Measurements from ENCODE around the gene SLC7A4.
A peak's percentile ranks its signal among the peaks of the same experiment; 100 is the strongest.
"Not testable (repeated sequence)": the region's sequence is repeated elsewhere in the genome, so short reads cannot be mapped to it uniquely, and the experiment has no call there.

Gene SLC7A4

GRCh38 chr22:21042978-21043859 lies 10.9 kb upstream of the SLC7A4 start:
- DNase-seq: no peak

DNA sequence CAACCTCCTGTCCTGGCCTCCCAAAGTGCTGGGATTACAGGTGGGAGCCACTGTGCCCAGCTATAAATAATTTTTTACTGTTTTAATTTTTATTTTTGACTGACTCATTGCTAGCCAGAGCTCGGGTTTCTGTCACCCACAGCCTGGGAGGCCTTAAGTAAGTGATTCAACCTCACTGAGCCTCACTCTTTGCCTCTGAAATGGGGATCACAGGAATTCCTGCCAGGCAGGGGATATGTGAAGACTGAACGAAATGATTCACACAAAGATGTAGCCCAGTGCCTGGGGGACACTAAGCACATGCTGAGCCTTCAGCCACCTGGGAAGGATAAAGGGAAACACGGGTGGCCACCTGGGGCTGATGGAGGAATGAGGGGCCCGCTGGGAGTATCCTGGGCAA lies 9.6 kb upstream of the SLC7A4 start:
- DNase-seq: no peak

DNA sequence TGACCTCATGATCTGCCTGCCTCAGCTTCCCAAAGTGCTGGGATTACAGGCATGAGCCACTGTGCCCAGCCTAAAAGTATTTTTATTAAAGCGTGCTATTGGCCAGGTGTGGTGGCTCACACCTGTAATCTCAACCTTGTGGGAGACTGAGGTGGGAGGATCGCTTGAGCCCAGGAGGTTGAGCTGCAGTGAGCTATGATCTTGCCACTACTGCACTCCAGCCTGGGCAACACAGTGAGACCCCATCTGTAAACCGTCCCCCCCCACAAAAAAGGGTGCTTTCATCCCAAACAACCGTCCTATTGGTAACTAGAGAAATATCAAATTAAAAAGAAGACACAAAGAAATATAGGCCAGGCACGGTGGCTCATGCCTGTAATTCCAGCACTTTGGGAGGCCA lies 6.8 kb upstream of the SLC7A4 start:
- not testable (repeated sequence) for DNase-seq

- DNase-seq: no peak
Measured at GRCh38 chr22:21038405-21038804, 6.0 kb upstream of the SLC7A4 start.

- DNase-seq: no peak
Measured at GRCh38 chr22:21034989-21035388, 2.6 kb upstream of the SLC7A4 start.

DNA sequence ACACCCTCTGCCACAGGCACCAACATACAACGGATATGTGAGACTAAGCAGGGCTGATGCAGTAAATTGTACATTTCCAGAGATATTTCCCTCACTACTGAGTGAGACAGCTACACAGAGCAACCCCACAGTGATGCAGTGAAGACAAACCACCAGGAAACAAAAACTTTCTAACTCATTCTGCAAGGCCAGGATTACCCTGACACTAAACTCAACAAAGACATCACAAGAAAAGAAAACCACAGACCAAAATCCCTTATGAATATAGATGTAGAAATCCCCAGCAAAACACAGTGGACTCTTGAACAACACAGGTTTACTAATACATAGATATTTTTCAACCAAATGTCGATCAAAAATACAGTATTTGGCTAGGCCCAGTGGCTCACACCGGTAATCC lies 1.5 kb upstream of the SLC7A4 start:
- DNase-seq: no peak

GRCh38 chr22:21032868-21033688 lies 717 bp upstream of the SLC7A4 start:
- DNase-seq: peak in 1 of 2 experiments; percentile 29

- DNase-seq: no peak
Measured at GRCh38 chr22:21031545-21032036, 770 bp downstream of the SLC7A4 start.

DNA sequence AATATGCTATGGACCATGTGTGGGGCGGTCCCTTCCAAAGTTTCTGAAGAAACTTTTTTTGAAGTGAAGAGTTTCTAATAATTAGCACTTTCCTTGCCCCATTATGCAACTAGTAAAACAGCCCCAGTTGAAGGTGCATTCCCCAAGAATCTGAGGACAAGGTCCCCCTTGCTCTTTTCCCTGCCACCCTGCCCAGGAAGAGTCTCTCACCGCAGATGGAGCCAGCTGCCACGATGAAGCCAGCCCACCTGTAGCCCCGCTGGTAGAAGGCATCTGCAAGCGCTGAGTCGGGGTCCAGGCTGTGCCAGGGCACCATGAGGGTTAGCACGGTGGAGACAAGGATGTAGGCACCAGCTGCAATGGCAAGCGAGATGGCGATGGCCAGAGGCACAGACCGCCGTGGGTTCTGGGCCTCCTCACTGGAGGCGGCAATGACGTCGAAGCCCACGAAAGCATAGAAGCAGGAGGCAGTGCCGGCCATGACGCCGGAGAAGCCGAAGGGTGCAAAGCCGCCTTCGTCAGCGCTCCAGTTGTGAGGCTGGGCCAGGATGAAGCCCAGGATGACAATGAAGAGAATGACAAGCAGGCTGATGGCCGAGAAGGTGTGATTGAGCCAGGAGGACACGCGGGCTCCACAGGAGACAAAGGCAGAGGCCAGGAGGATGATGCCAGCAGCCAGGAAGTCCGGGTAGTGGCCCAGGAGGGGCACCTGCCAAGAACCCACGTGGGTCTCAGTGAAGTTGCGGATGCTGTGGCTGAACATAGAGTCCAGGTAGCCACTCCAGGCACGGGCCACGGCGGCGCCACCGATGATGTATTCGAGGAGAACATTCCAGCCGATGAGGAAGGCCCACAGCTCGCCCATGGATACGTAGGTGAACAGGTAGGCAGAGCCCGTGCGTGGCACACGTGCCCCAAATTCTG lies 1.5 kb downstream of the SLC7A4 start:
- no peak for DNase-seq

- no peak for DNase-seq
Measured at GRCh38 chr22:21030032-21030431, 2.3 kb downstream of the SLC7A4 start.

DNA sequence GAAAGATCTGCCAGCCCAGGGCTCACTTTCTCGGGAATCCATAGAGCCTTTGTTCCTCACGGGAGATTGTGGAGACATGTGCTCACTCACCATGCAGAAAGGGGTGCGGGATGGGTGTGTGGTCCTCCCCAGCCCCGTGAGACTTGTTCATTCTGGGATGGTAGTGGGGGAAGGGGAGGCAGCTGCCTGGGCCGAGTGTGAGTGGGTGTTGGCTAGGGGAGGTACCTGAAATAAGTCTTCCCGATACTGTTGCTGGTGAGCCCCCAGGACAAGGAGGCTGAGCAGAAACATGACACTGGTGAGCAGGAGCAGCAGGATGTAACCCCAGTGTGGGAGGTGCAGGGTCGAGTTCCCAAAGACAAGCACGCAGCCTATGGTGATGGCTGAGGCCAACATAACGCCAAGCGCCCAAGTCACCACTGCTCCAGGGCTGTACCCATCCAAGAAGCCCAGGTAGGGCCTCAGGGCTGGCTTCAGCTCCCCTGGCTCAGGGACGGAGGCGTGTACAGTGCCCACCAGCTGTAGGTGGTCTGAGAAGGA lies 2.8 kb downstream of the SLC7A4 start:
- no peak for DNase-seq

- DNase-seq: no peak
Measured at GRCh38 chr22:21028277-21029251, 3.8 kb downstream of the SLC7A4 start.

GRCh38 chr22:21026783-21027692 lies 5.3 kb downstream of the SLC7A4 start:
- DNase-seq: peak in 1 of 2 experiments; percentile 64

DNA sequence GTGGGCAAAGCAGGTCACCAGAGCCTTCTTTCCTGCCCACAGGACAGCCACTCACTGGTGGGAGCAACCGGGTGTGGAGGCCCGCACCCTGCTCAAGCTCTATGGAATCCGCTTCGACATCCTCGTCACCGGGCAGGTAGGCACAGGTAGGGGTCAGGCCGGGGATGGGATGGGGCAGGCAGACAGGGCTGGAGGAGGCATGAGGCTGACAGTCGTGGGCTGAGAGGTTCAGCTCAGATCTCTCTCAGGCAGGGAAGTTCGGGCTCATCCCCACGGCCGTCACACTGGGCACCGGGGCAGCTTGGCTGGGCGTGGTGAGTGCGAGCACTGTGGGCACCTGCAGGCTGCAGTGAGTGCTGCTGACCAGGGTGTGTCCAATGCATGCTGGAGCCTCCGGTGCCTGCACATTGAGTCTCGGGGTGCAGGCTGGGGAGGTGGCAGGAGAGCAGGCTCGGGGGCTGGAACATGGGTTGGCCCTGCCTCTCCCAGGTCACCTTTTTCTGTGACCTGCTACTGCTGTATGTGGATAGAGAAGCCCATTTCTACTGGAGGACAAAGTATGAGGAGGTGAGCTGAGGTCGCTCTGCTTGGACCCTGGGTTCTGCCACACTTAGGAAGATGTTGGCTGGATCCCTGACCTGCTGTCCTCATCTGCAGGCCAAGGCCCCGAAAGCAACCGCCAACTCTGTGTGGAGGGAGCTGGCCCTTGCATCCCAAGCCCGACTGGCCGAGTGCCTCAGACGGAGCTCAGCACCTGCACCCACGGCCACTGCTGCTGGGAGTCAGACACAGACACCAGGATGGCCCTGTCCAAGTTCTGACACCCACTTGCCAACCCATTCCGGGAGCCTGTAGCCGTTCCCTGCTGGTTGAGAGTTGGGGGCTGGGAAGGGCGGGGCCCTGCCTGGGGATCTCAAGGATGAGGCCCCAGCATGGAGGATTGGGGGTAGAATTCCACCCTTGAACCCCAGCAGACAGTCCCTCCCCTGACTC lies 6.3 kb downstream of the SLC7A4 start:
- no peak for DNase-seq

- DNase-seq: no peak
Measured at GRCh38 chr22:21025266-21025665, 7.1 kb downstream of the SLC7A4 start.

DNA sequence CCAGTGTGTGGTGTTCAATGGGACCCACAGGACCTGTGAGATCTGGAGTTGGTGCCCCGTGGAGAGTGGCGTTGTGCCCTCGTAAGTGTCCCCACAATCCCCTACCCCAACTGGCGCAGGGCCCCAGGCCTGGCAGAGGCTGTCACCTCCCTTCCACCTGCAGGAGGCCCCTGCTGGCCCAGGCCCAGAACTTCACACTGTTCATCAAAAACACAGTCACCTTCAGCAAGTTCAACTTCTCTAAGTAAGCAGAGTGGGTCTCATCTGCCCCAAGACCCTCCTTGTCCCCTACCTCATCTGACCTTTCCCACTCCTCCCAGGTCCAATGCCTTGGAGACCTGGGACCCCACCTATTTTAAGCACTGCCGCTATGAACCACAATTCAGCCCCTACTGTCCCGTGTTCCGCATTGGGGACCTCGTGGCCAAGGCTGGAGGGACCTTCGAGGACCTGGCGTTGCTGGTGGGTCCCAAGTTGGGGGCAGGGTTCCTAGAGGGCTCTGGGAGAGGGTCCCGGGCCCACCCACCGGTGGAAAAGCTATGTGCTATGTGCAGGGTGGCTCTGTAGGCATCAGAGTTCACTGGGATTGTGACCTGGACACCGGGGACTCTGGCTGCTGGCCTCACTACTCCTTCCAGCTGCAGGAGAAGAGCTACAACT lies 9.3 kb downstream of the SLC7A4 start:
- DNase-seq: no peak

DNA sequence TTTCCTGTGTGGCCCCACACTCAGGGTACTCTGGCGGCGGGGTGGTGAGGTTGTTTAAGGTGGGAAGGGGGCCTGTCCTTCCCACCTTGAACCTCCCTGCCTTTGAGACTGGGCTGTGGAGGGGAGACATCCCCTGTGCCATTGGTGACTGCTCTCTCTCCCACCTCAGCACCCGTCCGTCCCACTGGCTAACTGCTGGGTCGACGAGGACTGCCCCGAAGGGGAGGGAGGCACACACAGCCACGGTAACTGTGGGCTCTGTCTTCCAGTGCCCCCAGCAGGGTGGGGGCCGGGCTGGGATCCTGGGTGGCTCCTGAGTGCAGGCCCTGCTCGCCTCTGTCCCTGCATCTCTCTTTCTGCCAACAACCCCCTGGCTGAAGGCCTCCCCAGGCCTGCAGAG lies 9.9 kb downstream of the SLC7A4 start:
- no peak for DNase-seq

DNA sequence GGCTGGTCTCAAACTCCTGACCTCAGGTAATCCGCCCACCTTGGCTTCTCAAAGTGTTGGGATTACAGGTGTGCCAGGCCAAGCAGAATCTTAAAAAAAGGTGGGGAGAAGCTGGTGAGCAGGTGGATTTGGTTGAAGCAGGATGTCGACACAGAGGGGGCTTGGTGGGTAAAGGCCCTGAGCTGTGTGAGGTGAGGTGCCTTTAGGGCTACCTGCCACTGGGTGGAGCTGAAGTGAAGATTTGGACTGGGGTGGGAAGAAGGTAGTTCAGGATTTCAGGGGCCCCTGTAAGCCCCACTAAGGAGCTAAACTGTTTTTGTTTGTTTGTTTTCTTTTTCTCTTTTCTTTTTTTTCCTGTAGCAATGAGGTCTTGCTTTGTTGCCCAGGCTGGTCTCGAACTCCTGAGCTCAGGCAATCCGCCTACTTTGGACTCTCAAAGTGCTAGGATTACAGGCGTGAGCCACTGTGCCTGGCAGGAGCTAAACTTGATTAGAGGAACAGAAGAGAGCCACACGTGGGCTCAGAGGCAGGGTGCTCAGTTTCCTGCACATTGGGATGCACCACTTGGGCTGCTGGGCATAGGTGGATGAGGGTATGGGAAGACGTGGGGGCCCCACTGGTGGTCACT lies 11.4 kb downstream of the SLC7A4 start:
- DNase-seq: no peak
